Inflammatory macrophage treated with lipopolysaccharide for 4 hours (primary cell): ENCODE results near the gene RHOV.
A peak's percentile ranks its signal among the peaks of the same experiment; 100 is the strongest.

ENCODE experiments used
- DNase-seq: peaks from one replicate; pipeline ENCODE4 v3.0.0-alpha.2; 2020

RHOV gene

DNA sequence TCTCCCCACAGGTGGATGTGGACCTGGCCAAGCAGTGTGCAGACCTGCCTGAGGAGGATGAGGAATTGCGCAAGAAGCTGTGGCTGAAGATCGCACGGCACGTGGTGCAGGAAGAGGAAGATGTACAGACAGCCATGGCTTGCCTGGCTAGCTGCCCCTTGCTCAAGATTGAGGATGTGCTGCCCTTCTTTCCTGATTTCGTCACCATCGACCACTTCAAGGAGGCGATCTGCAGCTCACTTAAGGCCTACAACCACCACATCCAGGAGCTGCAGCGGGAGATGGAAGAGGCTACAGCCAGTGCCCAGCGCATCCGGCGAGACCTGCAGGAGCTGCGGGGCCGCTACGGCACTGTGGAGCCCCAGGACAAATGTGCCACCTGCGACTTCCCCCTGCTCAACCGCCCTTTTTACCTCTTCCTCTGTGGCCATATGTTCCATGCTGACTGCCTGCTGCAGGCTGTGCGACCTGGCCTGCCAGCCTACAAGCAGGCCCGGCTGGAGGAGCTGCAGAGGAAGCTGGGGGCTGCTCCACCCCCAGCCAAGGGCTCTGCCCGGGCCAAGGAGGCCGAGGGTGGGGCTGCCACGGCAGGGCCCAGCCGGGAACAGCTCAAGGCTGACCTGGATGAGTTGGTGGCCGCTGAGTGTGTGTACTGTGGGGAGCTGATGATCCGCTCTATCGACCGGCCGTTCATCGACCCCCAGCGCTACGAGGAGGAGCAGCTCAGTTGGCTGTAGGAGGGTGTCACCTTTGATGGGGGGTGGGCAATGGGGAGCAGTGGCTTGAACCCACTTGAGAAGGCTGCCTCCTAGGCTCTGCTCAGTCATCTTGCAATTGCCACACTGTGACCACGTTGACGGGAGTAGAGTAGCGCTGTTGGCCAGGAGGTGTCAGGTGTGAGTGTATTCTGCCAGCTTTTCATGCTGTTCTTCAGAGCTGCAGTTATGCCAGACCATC is 28.8 kb upstream of the RHOV start:
- DNase-seq, result peak; percentile 90

DNA sequence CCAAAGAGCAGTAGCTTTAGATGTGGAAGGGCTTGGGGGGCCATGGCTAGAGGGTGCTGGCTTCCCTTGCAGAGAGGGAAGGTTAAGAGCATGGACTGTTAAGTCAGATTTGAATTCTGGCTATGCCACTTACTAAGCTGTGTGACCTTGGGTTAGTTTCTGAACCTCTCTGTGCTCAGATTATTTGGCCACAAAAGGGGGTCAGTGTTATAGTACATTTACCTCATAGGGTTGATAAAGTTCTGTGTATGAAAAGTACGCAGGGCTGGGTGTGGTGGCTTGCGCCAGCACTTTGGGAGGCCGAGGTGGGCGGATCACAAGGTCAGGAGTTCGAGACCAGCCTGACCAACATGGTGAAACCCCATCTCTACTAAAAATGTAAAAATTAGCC is 27.0 kb upstream of the RHOV start:
- DNase-seq, result no peak

DNA sequence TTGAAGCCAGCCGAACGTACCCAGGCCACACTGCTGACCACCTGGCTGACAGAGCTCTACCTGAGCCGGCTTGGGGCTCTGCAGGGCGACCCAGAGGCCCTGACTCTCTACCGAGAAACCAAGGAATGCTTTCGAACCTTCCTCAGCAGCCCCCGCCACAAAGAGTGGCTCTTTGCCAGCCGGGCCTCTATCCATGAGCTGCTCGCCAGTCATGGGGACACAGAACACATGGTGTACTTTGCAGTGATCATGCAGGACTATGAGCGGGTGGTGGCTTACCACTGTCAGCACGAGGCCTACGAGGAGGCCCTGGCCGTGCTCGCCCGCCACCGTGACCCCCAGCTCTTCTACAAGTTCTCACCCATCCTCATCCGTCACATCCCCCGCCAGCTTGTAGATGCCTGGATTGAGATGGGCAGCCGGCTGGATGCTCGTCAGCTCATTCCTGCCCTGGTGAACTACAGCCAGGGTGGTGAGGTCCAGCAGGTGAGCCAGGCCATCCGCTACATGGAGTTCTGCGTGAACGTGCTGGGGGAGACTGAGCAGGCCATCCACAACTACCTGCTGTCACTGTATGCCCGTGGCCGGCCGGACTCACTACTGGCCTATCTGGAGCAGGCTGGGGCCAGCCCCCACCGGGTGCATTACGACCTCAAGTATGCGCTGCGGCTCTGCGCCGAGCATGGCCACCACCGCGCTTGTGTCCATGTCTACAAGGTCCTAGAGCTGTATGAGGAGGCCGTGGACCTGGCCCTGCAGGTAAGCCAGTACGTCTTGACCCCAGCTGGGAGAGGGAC is 26.4 kb upstream of the RHOV start:
- no peak for DNase-seq

DNA sequence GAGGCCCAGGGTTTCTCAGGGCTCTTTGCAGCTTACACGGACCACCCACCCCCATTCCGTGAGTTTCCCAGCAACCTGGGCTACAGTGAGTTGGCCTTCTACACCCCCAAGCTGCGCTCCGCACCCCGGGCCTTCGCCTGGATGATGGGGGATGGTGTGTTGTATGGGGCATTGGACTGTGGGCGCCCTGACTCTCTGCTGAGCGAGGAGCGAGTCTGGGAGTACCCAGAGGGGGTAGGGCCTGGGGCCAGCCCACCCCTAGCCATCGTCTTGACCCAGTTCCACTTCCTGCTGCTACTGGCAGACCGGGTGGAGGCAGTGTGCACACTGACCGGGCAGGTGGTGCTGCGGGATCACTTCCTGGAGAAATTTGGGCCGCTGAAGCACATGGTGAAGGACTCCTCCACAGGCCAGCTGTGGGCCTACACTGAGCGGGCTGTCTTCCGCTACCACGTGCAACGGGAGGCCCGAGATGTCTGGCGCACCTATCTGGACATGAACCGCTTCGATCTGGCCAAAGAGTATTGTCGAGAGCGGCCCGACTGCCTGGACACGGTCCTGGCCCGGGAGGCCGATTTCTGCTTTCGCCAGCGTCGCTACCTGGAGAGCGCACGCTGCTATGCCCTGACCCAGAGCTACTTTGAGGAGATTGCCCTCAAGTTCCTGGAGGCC is 25.6 kb upstream of the RHOV start:
- DNase-seq, result no peak

DNA sequence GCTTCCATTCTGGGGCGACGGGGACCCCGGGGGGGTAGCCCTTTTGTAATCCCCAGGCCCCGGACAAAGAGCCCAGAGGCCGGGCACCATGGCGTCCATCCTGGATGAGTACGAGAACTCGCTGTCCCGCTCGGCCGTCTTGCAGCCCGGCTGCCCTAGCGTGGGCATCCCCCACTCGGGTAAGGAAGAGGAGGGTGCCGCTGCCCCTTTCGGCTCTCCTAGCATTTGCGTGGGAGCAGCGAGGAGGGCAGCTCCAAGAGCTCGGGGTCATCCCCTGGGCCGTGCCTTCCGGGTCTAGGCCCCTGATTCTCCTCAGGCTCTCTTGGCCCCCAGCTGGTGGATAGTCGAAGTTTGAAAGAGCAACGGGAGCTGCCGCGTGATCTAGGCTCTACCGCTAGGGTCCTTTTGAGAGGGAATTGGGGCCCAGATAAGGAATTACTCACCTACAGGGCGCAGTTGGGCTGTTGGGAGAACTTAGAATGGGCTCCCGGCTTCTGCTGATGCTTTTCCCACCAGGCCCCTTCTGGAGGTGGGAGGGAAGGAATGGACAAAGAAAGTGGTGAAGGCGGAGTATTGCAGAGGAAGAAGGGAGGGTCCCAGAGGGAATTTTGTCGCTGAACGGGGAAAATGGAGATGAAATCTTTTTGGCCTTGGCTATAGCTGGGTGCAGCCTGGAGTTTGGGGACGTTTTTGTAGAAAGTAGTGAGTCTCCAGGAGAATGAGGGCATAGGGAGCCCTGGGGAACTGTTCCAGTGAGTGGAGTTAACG is 20.8 kb upstream of the RHOV start:
- DNase-seq, result peak; percentile 85

DNA sequence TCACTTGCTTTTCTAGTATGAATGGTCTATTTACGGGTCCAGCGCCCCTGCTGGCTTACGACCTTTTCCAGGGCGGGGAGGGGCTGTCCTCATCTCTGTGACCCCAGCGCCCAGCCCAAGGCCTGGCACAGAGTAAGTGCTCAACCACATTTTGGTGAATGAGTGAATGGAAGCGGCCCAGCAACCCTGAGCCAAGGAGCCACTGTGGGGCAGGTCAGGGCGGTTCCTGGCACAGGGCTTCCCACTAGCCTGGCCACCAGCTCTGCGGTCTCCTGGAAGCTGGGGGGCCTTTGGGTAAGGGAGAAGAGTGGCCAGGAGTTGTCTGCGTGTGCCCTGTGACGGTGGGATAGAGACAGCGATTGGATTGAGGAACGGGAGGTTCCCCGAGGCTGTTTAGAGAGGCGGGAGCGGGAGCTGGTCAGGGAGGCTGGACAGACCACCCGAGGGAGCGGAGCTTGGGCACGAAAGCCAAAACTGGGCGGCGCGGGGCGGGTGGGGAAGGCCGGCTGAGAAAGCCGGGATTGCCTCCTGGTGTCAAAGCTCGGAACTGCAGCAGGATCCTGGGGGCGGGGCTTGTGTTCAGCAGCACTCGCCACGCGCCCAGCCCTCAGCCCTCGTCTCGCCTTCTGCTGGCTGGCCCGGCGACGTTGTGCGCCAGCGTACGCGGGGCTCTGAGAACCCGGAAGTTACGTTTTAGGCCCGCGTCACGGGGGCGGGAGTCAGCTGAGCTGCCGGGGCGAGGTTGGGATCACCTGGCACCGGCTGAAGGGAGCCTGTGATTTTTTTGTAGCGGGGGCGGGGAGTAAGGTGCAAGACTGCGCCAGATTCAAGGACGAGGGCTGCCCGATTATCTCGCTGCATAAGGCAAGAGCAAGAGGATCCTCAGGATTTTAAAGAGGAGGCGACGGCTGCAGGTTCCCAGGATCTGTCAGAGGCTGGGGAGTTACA is 20.0 kb upstream of the RHOV start, which contains the start of gene VPS18:
Gene VPS18 (plus strand): TSS at position 718 of the 948 bp plus-strand sequence. CDS start 319 bp downstream, outside the sequence.
- DNase-seq, result peak; percentile 99

DNA sequence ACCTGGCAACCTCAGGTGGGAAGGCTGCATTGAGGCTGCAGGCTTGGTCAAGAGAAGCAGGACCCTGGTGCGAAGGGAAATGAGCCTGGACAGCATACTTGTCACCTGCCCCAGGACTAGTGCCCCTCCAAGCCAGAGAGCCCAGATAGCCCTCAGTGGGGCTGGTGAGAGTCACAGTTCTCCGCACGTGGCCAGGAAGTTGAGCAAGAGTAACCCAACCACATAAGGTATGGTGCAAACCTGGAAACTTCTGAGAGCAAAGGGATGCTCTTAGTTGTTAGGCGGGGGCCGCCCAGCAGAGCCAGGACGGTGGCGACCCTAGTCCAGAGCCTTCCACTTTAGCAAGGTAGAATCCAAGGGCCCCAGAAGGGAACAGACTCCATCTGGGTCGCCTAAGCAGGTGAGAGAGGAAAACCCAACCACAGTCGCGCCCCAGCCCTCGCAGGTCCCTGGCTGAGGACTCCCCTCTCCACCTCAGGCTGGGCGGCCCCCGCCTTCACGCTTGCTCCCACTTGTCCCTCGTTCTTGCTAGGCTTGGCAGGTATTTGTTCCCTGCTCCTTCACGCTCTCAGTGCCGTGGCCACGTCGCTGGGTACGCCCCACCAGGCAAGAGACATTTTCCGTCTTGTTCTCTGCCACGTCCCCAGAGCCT is 19.1 kb upstream of the RHOV start:
- peak; percentile 43 for DNase-seq

DNA sequence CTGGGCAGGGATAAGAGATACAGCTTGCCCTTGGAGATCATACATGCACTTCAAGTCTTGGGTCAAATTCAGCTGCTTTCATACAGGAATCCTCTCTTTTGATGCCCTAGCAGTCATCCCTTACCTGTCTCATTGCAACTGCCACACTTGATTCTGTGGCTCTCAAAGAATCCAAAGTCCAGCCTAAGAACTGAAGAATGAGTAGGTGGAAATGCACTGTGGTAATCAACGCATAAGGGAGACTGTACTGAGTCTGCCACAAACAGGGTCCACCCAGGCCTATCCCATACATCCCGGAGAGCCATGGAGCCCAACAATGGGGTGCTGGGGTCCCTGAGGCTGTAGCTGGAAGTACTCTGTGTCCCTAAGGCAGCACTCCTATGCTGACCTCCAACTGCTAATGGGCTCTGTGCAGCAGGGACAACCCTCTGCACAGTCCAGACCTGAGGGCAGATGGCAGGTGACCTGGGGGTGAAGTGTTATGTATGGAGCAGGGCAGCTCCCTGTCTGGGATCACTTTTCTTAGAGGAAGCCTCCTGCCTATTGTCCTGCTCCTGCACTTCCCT is 18.5 kb upstream of the RHOV start:
- DNase-seq, result no peak

DNA sequence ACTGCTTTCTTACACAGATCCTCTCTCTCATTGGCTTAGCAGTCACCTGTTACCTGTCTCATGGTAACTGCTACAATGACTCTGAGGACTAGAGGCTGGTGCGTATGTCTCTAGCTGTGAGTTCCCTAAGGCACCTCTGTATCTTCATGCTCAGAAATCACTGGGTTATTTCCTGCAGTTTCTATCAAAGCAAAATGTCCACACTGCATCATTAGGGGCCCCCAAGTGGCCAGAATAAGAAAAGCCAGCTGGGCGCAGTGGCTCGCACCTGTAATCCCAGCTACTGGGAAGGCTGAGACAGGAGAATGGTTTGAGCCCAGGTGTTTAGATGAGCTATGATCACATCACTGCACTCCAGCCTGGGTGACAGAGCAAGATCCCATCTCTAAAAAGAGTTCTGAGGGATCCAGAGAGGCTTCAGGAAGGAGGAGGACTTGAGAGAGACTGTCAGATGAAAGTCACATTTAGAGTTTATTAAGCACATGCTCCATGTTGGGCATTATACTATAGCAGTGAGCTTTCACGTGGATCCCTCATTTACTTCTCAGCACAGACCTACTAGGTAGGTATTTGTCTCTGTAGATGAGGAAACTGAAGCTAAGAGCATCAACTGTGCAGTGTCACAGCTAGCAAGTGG is 17.9 kb upstream of the RHOV start:
- DNase-seq, result peak; percentile 39

DNA sequence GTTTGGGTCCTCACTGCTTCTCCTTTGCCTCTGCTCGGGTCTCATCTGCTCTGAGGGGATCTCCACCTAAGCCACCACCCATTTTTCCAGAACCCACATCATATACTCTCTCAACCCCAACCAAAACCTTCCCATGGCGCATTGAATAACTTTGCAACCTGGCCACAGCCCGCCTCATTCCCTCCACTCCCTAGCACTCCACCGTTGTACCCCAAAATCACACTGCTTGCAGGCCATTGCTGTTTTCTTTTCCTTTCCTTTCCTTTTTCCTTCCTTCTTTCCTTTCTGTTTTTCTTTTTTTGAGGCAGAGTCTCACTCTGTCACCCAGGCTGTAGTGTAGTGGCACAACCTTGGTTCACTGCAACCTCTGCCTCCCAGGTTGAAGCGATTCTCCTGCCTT is 17.1 kb upstream of the RHOV start:
- DNase-seq, result no peak

DNA sequence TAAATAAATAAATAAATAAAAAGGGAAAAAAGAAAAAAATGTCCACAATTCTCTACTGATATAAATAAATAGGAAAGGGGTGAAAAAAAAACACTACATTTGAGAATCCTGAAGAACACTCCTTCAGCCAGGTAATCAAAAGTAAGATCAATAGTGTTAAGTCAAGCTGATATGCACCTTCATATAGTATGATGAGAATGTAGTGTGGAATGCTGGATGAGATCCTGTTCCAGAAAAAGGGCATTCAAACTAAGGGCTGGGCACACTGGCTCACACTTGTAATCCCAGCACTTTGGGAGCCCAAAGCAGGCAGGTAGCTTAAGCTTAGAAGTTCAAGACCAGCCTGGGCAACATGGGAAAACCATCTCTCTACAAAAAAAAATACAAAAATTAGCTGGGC is 15.1 kb upstream of the RHOV start:
- no peak for DNase-seq

DNA sequence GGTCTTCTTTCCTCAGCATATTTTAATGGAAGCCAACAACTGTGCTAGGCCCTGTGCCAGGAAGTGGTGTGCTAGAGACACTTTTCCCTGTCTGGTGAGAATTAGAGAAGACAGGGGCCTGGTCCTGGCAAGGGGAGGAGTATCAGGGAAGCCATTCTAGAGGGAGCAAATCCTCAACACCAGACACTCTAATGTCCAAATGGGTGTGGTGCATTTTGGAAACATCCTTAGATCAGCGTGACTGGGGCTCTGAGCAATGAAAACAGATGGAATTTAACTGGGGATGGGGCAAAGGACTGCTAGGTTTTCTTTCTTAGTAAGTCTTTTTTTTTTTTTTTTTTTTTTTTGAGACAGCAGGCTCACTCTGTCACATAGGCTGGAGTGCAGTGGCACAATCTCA is 12.6 kb upstream of the RHOV start:
- no peak for DNase-seq

DNA sequence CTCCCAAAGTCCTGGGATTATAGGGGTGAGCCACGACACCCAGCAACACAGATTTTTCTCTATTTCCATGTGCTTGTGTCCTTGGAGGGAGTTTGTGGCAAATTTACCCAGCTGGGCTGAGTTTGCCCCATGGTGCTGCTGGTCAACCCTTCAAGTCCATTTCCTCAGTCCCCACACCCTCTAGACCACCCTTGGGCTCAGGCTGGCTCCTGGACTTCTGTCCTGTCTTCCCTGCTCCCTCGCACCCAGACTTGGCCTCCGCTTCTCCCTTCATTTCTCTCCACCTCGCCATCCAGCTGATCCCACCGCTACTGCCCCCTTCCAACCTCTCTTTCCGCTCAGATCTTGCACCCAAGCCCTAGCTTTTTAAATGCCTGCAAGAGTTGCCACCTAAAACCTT is 7.3 kb upstream of the RHOV start:
- DNase-seq, result no peak

DNA sequence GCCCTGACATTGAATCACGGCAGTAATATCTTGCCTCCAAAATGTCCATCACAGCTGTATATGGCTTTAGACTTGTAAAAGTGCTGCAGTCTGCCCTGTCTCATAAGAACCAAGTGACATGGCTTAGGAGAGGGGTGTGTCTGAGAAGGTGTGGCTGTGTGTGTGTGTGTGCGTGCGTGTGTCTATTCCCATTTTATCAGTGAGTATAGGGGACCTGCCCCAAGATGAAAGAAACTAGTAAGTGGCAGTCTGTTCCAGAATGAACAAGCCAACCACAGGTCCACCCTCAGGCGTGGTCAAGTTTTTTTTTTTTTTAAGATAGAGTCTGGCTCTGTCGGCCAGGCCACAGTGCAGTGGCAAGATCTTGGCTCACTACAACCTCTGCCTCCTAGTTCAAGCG is 5.6 kb upstream of the RHOV start:
- no peak for DNase-seq

DNA sequence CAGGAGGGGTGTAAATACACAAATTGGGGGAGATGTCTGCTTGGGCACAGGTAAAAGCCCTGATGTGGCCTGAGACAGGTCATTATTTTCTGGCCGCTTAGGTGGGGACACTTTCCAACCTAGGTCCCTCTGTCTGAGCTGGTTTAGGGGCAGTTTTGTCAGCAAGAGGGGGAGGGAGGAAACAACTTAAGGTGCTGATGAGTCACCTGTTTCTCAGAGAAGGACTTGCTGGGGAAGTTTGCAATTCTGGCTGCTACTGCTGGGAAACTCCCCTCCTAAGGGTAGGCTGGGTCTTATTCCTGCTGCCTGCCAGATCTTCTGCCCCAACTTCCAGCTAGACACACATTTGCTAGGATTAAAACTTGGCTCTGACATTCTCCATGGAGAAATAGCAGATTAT is 4.8 kb upstream of the RHOV start:
- peak; percentile 71 for DNase-seq

DNA sequence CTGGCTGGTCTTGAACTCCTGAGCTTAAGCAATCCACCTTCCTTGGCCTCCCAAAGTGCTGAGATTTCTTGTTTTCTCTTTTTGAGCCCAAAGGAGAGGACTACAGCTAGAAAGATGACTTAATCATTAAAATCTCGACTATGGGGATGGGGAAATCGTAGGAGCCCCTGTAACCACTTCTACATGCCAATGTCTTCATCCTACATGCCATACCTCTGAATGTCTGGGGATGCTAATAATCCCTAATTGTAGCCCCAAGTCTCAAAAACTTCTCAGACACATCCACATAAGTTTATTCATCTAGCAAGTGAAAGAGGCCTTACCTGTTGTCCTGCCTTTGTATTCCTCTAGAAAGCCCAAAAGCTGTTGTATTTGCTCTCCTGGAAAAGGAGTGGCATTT is 3.7 kb upstream of the RHOV start:
- DNase-seq, result no peak

DNA sequence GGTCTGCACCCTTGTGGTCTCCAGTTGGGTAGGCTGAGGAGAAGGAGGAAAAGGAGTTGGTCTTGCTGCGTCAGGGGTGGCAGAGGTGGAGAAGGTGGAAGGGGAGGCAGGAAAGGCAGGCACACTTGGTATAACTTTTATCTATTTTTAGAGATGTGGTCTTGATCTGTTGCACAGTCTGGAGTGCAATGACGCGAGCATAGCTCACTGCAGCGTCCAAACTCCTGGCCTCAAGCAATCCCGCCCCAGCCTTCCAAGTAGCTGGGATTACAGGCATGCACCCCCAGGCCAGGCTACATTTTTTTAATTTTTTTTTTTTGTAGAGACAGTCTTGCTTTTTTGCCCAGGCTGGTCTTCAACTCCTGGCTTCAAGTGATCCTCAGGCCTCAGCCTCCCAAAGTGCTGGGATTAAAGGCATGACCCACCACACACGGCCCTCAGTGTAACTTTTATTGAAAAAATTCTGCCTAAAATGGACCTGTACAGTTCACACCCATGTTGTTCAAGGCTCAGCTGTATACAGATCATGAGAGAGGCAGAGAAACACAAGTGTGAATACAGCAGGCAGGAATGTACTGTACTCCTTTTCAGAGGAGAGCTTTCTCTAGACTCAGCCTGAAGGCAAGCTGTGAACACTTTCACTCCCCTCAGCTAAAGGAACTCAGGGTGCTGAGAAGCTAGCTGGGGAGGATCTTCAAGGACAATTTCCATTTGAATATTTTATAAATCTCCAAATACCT is 2.1 kb upstream of the RHOV start:
- no peak for DNase-seq

DNA sequence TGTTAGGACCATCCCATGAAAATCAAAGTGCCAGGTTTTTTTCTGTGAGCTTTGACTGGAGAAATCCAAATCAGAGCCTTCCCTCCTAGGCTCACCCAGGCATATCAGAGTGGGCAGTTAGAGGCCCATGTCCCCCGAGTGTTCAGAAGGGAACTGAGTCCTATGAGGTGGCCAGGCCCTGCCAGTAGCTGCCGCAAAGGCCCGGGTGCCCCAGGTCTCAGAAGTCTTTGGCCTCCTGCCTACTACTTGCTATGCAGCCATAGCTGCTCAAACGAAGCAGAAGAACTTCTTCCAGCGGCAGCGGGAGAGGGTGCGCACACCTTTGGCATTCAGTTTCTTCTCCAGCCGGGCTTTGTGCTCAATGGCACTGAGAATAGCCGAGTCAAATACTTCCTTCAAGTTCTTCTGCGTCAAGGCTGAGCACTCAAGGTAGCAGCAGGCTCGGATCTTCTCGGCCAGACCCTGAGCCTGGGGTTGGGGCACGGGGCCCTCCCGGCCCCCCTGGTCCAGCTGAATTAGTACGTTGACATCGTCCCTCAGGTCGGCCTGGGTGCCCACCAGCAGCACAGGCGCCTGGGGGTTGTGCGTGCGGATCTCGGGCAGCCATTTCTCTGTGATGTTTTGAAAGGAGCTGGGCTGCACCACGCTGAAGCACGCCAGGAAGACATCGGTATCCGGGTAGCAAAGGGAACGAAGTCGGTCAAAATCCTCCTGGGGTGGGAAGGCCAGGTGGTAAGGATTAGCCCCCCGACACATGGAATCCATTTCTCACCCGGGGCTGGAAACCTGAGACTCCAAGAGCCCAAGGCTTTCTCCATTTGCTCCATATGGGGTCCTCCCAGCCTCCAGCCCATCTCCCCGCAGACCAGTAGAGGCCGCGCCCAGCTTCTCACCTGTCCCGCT is 992 bp downstream of the RHOV start:
- DNase-seq, result no peak
